GM23338 (cell line): ENCODE data around the gene SYK.

Experiments used
- CTCF ChIP-seq, 2 experiments: fragments of 200-600 bp in 1 of 2; sonication (generic) in 1 of 2; conservative IDR thresholded peaks; 2 replicates each; pipeline versions ENCODE4 v1.5.1 to v1.6.1; 2016 to 2017; ENCODE audit warnings: antibody characterized with exemption in 2 of 2, low read depth in 2 of 2, mild to moderate bottlenecking in 2 of 2, moderate library complexity in 1 of 2
- POLR2AphosphoS5 ChIP-seq: IDR thresholded peaks from 2 replicates; pipeline ENCODE4 v1.6.1; 2016; ENCODE audit warnings: antibody characterized with exemption, low read depth

GRCh38 chr9:90826326-90827020 lies 24.9 kb downstream of the SYK start:
- TF ChIP-seq POLR2AphosphoS5 (no peak), CTCF (conservative IDR thresholded peaks at IDR 0.05; ENCODE audit: low read depth in 2 of 2) (no peak)
